HL-60/S4 (cell line): ENCODE measurements around the gene EPHA7.

Source experiments
- in situ Hi-C: fragments of 300-500 bp; cut with MboI; formaldehyde crosslinking; loops from 2 replicates; pipeline ENCODE4 v1.14.3; 2022; ENCODE audit warnings: low sequenced_read_pairs

EPHA7 gene

DNA sequence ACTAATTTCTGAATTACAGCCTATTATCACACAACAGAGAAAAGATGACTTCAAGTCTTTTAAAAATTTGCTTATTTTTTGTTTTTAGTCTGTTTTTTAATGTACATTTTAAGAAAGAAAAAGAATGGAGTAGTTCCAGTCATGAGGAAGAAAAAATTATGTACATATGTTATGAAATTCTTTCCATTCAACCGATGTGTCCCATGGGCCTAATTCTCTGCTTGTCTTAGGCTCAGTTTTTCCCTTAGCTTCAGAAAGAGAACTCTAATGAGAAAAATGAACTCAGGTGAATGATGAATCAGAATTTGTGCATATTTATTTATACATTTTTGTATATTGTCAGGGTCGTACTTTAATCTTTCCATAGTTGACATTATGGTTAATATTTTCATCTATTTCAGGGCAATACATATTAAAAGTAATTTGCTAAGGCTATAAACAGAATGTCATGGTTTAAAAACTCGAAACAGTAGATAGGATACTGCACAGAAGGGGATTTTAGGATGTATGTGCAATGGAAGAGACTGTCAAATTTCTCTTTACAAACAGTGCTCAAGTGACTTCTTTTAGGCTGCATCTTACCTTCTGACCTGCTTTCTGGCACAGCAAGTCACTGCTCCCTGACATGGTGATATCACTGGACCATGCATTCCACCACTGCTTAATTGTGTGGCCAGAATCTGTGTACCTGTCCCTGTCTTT is 153.1 kb downstream of the EPHA7 start:
- in situ Hi-C loops, result no loop called here

DNA sequence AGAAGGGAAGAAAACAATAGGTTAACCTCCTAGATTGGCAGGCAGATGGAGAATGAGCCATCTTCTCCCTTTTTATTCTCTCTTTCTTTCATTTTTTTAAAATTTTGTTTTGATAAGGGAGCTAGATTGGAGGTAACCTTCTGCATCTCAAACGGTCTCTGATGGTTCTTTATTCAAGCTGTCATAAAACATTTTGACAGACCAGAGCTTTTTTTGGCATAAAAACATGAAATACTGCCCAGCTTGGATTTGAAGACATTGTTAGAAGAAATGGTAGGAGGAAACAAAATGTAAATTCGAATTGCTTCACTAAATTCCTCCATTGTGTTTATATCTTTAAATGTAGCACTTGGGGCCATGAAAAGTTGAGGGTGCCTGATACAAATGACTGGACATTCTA is 158.5 kb downstream of the EPHA7 start:
- in situ Hi-C loops, result no loop called here

DNA sequence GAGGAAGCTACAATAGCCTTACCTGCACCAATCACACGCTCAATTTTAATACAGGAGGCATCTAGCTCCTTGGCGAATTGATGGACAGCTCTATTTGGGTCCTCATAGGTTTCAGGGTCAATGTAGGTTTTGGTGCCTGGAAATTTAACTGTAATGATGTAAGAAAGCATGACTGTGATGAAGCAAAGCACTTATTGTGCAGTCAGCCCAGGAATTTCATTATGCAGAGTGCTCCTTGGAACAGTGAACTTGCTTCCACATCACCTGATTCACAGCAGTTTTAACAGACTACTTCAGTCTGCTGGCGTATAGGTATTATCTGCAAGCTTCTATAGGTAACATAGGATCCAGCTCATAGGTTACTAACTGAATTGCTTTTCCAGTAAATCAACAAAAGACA is 160.0 kb downstream of the EPHA7 start:
- in situ Hi-C loops, result no loop called here

DNA sequence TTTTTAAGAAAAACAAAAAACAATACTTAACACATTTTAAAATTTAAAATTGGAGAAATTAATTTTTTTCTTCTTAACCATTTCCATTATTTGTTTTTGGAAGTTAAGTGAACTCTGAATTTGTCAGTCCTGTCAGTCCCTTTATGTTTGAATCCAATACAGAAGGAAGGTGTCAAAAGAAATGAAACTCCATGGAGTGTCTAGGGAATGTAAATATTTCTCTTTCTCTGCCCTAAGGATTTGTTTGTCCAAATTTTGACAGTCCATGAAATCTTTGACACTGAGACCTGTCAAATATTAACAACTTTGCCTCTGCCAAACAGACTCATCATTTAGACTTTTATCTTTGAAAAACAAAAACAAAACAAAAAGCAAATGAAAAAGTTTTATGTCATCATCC is 166.4 kb downstream of the EPHA7 start:
- in situ Hi-C loops, result no loop called here

DNA sequence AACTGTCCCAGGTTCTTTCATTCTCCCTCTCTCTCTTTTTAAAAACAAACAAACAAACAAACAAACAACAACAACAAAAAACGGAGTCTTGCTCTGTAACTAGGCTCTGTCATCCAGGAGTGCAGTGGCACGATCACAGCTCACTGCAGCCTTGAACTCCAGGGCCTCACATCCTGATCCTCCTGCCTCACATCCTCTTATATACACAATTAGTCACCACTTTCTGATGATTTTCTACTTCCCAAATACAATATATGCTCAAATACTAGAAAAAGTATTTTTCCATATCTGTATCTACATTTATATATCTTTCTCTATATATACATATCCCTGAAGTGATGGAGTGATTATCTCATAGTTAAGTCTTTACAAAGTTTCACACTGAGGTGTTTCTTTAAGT is 170.7 kb downstream of the EPHA7 start:
- in situ Hi-C loops, result no loop called here

DNA sequence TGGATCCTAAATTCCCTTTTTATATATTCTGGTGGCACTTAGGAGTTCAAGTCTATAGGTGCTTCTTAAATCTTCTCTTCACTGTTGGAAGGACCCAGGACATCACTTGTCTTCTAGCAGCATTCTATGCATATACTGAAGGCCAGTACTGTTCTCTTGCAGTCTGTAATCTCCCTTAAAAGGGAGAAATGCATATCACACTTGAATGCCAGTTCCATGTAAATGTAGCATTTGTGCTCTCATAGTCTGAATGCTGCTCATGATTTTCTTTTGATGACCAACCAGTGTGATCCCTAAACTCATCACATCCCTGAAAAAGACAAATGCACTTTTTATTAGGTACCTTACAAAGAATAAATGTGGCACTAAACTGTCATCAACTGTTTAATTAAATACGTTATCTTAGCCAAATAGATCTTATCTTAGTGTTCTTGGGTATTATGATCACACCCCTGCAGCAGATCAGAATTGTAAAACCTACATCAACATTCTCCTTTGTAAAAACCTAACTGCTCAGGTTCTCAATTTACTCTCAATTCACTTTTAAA is 176.1 kb downstream of the EPHA7 start:
- in situ Hi-C loops, result no loop called here

DNA sequence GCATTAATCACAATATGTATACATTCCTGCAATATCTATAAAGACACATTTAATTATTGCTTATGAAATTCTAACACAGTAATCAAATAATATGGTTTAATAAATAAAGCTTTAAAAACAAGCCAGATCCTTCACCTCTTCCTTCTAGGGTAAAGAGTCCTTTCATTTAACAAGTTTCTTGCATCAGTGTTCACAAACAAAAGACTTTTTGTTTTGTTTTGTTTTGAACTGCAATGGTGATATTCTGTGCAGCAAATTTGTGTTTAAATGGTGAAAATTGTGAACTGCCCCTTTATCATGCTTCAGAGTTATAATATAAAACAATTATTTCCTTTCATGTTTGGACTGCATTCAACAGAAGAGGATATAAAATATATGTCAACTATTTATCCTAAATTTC is 177.3 kb downstream of the EPHA7 start:
- in situ Hi-C loops, result no loop called here

DNA sequence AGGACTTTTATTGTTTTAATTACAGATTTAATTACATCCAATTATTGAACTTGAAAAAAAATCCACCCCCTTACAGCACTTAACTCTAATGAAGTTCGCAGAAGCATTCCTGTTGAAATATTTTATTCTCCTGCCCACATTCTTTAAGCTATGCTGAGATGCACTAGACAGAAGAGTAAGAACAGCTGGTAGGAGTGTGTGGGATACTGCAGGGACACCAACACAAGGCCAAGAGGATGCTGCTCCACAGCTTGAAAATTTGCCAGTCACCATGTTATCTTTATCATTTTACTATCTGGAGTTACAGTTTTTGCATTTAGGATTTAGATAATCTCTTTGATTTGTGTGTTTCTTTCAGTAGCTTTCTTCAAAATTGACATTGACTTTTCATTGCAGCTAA is 180.7 kb downstream of the EPHA7 start:
- in situ Hi-C loops, result no loop called here

DNA sequence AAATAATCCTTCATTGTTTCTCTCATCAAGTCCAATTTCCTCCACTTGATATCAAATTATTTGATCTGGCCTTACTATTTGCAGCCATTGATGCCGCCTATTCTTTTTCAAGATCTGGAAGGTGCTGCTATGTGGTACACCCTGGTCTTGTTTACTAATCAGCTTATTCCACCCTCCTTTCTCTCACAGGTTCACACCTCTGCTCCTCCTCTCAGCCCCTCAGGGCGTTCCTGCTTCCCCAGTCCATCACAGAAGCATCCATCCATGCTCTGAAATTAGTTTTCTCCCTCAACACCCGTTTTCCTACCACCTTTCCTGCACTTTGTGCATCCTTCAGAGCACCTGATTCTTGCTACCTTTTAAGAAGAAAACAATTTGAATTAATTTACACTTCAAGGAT is 183.6 kb downstream of the EPHA7 start:
- in situ Hi-C loops, result no loop called here

DNA sequence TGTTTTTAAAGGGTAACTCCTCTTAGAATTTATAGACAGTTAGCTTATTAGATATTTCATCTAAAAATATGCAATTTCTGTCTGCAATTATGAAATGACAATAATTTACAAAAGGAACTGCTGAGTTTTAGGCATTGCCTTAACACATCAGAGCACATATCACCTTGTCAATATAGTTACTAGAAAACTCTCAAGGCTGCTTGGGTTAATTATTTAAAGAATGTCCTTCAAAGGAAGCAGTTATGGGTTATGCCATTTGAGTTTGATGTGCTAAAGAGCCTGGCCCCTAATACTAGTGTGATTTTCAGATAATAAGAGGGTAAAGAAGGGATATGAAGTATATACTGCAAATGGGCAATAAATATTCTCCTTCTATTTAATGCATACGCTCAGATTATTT is 192.5 kb downstream of the EPHA7 start:
- in situ Hi-C loops, result no loop called here

DNA sequence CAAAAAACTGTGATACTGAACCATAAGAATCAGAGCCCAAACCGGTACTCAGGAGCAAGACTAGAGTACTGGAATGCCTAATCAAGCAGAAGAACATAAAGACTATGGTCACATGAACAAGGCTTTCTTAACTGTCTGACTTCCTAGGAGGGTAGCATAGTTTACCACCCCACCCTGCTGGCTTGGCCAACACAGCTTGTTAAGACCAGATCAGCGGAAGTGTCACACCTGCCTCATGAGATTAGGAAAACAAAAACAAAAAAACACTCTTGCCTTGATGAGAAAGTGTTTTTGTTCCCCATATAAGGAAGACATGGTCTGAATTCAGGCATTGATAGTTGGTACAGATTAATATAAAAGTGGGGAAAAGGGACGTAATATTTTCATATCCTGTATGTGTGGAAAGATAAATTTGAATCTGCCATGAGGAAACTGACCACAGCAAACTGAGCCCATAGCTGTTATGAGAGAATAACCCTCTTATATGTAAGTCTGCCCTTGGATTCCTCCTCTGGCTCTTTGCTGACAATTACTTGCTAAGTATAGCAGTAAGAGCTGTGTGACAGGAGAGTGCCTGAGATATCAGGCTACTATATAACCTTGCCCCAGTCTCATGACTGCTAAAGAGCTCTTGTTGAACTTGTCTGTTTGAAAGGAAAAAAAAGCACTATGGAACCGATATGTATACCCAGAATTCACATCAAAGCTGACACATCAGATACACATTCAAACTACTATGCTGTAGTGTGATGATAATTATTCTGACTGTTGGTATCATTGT is 197.1 kb downstream of the EPHA7 start:
- in situ Hi-C loops, result no loop called here

DNA sequence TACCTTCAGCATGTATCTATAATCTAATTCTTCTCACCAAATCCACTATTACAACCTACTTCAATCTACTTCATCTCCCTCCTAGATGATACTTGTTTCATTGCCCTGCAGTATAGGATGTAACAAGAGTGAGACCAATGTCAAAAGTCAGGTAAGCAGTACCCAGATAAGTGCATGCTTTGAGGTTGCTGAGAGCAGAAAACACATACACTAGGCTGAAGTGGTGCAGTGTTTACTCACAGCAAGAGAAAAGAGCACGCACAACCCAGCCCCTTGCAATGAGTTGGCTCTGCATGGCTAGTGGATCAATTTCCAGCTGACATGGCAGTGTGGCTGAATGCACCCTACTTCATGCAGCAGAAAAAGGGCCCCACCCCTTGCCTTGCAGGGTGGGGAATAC is 199.9 kb downstream of the EPHA7 start:
- in situ Hi-C loops, result no loop called here

DNA sequence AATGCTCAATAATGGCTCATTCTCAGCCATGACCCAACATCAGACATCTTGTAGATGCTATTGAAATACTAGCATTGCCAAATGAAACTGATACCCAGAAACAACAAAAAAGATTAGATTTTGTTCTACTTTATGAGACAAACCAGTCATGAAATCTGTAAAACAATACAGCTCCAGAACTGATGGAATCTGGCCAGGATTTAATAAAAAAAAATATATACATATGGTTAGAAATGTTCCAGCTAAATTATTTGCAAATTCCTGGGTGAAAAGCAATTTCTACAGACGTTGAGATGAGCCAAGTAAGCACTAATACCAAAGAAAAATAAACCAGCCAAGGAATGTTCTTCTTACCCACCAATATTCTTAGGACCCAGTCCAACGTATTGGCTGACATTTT is 201.3 kb downstream of the EPHA7 start:
- in situ Hi-C loops, result no loop called here

DNA sequence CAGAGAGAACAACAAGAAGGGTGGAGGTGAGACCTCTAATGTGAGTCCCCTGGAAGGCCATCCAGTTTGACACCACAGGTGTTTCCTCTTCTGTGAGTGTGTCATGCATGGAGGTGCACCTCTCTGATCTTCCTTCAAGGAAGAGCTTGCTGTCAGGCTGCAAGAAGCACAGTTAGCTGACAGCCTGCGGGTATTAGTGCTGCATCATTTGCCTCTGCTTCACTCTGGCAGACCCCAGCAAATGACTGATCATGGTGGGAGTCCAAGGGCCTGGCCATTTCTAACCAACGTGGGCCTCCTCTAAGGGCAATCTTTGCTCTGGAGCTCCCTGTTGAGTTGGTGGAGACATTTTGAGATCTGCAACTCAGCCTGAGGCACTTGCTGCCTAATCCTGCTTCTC is 206.3 kb downstream of the EPHA7 start:
- in situ Hi-C loops, result no loop called here

DNA sequence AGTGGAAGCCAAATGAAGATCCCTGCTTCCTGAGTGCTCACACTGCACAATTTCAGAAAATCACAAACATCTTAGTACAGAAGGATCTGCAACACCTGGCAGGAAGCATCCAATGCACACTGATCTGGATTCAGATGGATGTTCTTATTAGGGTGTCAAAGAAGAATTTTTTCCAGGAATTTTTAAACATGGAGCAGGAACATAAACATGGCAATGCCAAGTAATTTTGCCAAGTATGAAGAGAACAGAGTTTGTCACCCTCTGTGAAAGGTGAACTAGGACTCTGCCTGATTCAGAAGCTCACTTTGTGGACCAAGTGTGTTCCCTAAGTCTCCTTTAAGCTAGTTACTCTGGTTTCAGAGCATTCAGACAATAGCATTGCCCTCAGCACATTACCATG is 208.5 kb downstream of the EPHA7 start:
- in situ Hi-C loops, result no loop called here

DNA sequence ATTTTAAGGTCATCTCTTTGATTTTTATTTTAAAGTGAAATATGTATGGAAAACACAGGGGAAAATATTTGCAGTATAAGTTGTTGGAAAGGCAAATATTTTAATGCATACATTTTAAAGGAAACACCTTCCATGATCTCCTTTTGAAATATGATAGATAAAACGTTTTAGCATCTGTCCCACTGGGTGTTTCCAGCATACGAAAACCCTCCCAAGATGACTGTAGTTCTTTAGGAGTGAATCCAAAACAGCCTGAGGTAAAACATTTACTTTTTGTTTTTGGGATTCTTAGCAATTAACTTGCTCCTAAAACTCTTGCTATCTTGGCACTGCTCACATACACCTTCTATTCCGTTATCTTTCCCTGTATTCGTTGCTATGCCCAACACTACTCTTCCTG is 210.0 kb downstream of the EPHA7 start:
- in situ Hi-C loops, result no loop called here

DNA sequence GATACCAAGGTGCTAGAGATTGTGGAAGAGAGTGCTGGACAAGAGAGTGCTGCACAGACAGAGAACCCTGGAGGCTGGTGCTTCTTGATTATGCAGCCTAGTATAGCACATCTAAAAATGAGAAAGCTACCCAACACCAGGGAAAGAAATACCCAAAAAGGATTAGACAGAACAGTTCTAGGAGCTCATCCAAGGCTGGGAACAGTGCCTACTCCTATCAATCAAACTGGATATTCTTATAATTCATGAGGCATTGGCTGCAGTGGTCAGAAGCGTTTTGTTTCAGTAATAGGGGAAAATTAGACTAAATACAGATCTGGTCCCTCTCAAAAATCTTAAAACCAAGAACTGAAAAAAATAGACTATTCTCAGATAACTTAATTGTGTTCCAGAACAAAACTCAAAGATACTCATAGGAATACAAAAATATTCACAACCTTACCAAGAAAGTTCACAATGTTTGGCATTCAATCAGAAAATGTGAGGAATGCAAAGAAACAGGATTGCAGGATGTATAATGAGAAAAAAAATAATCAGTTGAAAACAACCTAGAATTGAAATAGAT is 222.9 kb downstream of the EPHA7 start:
- in situ Hi-C loops, result no loop called here

DNA sequence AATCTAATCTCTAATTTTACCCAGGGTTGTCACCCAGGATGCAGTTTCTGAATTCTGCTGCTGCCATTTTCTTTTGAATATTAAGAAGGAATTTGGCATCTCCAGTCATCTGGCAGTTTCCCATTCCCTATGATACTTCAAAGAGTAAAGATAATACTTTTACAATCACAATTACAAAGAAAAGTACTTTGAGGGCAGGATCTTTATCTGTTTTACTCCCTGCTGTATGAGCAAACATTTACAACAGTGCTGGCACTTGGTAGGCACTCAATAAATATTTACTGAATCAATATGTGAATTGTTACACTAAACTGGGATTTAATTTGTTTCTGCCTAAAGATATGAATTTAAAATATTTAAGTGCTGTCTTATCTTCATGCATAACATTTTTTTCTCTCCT is 224.9 kb downstream of the EPHA7 start:
- in situ Hi-C loops, result no loop called here

DNA sequence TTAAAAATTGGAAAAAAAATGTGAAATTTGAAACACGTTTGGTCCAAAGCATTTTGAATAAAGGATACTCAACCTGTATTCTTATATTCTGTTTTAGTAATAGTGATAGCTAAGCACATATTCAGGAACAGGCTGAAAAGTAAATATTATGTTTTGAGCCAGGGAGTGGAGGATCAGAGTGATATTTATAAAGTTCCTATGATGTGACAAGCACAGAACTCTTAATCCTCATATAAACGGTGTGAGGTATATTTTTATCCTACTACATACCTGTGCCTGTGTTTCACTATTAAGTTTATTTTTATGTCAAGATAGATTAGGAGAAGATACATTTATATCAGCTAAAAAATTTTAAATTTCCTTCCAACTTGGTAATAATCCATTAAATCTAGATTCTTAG is 225.5 kb downstream of the EPHA7 start:
- in situ Hi-C loops, result no loop called here
